ENCODE results near the gene SPOUT1.
A peak's percentile ranks its signal among the peaks of the same experiment; 100 is the strongest.
"Not testable (repeated sequence)": the region's sequence is repeated elsewhere in the genome, so short reads cannot be mapped to it uniquely, and the experiment has no call there.

The SPOUT1 gene

GRCh38 chr9:128809831-128810230 is 19.8 kb downstream of the SPOUT1 start:
- DNase-seq (ENCODE audit: low read depth), result no peak

- DNase-seq (ENCODE audit: low read depth), result no peak
Measured at GRCh38 chr9:128809036-128809599, 20.5 kb downstream of the SPOUT1 start.

GRCh38 chr9:128808543-128808942 is 21.1 kb downstream of the SPOUT1 start:
- DNase-seq (ENCODE audit: low read depth), result no peak

GRCh38 chr9:128807827-128808226 is 21.8 kb downstream of the SPOUT1 start:
- DNase-seq (ENCODE audit: low read depth), result no peak

GRCh38 chr9:128805661-128806060 is 23.9 kb downstream of the SPOUT1 start:
- no peak for DNase-seq (ENCODE audit: low read depth)

- DNase-seq (ENCODE audit: low read depth), result no peak
Measured at GRCh38 chr9:128802482-128802881, 27.1 kb downstream of the SPOUT1 start.

- DNase-seq (ENCODE audit: low read depth), result no peak
Measured at GRCh38 chr9:128800061-128800460, 29.5 kb downstream of the SPOUT1 start.

- no peak for DNase-seq (ENCODE audit: low read depth)
Measured at GRCh38 chr9:128798896-128799295, 30.7 kb downstream of the SPOUT1 start.

- not testable (repeated sequence) for DNase-seq (ENCODE audit: low read depth)
Measured at GRCh38 chr9:128794961-128795360, 34.6 kb downstream of the SPOUT1 start.

GRCh38 chr9:128792978-128793686 is 36.5 kb downstream of the SPOUT1 start:
- no peak for DNase-seq (ENCODE audit: low read depth)

GRCh38 chr9:128792134-128792533 is 37.5 kb downstream of the SPOUT1 start:
- no peak for DNase-seq (ENCODE audit: low read depth)

- DNase-seq (ENCODE audit: low read depth), result no peak
Measured at GRCh38 chr9:128790536-128790935, 39.1 kb downstream of the SPOUT1 start.

- DNase-seq (ENCODE audit: low read depth), result no peak
Measured at GRCh38 chr9:128788445-128788844, 41.1 kb downstream of the SPOUT1 start.

GRCh38 chr9:128787659-128788058 is 41.9 kb downstream of the SPOUT1 start:
- DNase-seq (ENCODE audit: low read depth), result no peak

GRCh38 chr9:128786681-128787601 is 42.7 kb downstream of the SPOUT1 start, which contains the start of gene TBC1D13:
TBC1D13 (plus strand) TSS chr9:128787253; CDS start chr9:128787354, 101 bp downstream.
- peak; percentile 53 for DNase-seq (ENCODE audit: low read depth)

GRCh38 chr9:128785427-128785826 is 44.2 kb downstream of the SPOUT1 start:
- DNase-seq (ENCODE audit: low read depth), result no peak

- no peak for DNase-seq (ENCODE audit: low read depth)
Measured at GRCh38 chr9:128782669-128783068, 46.9 kb downstream of the SPOUT1 start.

- DNase-seq (ENCODE audit: low read depth), result no peak
Measured at GRCh38 chr9:128781187-128782070, 48.2 kb downstream of the SPOUT1 start.

GRCh38 chr9:128780093-128780492 is 49.5 kb downstream of the SPOUT1 start:
- DNase-seq (ENCODE audit: low read depth), result not testable (repeated sequence)

- no peak for DNase-seq (ENCODE audit: low read depth)
Measured at GRCh38 chr9:128774804-128775203, 54.8 kb downstream of the SPOUT1 start.

GRCh38 chr9:128773049-128773448 is 56.5 kb downstream of the SPOUT1 start:
- DNase-seq (ENCODE audit: low read depth), result no peak

All from fibroblast of the conjunctiva (primary cell).